NCI-H748 (cell line): Measurements from ENCODE around the gene NRL.
"Not testable (repeated sequence)": the region's sequence is repeated elsewhere in the genome, so short reads cannot be mapped to it uniquely, and the experiment has no call there.

Experiments
- DNase-seq: peaks from one replicate; lab custom pipeline; 2025; ENCODE audit not compliant: unreplicated experiment; lab: John Stamatoyannopoulos, UW

The NRL gene

DNA sequence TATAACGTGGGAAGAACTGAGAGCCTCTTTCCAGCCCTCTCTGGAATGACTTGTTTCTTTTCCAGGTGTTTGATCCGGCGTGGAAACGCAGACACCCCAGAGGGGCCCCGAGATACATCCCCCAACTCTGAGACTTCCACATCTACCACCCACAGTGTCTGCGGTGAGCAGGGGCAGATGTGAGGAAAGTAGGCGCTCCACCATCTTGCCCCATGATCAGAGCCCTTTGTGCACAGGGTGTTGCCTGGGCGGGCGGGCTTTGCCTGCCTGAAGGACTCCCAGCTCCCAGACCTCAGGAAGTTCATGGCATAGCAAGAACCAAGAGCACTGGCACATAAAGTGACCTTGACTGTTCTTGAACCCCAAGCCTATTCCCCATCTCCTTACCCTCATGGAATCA, 60.1 kb downstream of the NRL start:
- DNase-seq = no peak

GRCh38 chr14:24054324-24054641, 60.5 kb downstream of the NRL start:
- no peak for DNase-seq

GRCh38 chr14:24053548-24054323, 61.0 kb downstream of the NRL start:
- DNase-seq = no peak

DNA sequence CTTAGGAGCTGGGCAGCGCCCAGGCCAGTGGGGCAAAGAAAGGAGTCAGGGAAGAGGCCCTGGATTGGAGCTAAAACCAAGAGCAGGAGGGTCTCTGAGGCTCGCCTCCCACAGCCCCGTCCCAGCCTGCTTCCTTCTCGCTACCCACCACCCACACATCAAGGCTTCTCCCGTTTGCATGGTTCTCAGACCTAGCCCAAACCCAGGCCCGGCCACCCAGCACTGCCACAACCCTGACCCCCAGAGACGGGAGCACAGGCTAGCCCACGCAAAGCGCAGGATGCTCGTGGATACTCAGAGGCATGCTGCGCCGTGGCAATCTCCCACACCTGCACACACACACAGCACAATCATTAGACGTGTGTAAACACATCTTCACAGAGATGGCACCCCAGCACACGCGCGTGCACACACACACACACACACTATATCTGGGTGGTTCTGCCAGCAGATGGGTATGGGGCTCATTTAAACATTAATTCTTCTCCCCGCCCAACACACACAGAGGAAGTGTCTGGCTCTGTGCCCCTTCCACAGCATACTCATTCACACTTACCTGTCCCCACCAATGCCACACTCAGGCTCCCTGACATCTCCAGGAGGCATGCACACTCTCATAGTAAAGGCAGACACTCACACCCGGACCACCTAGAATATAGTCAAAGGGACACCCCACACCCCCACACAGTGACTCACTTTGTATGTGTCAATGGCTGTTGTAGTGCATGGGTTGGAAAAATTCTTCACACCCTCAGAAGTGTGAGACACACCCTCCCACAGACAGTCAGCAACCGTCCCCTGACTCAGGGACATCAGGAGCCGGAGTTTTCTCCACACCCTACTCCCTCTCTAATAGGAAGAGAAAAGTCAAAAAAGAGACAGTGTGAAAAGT, 61.8 kb downstream of the NRL start:
- DNase-seq = no peak

DNA sequence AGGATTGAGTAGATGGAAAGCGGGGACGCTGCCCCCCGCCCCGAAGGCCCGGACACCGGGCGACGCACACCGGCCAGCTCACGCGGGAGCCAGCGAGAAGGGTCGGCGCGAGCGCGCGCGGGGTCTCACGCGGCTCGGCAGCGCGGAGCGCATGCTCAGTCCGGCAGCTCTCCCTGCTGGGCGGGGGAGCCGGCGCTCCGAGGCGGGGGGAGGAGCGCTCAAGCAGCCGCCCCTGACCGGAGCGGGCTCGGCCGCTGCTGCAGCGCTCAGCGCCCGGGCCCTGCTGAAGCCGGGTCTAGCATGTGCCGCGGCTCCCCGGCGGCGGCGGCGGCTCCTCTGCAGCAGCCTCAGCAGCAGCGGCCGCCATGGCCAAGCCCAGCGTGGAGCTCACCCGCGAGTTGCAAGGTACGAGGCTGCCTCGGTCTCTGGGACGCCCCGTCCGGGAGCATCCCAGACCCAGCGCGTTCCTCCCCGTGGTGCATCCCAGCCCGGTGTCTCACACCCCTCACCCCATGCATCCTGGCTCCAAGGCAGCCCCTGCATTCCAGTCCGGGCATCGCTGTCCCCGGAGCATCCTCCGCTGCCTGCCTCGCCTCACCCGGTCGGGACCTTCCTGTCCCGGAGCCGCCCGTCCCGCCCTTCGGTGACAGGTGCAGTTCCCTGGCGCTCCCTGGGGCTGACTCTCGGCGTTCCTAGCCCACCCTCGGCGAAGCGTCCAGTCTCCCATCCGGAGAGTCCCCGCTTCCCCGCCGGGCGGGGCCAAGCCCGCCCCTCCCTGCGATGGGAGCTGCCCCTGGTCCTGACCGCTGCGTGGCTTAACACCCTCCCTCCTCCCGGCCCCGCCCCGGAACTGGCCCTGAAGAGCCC, 62.7 kb downstream of the NRL start, which contains the start of gene CARMIL3:
CARMIL3 (plus strand) TSS at position 221 of the 867 bp plus-strand sequence; CDS start at position 366, 145 bp downstream.
- DNase-seq = peak; percentile 82

- DNase-seq = peak; percentile 40
Measured at GRCh38 chr14:24051176-24051788, 63.5 kb downstream of the NRL start.

- not testable (repeated sequence) for DNase-seq
Measured at GRCh38 chr14:24050753-24051152, 64.0 kb downstream of the NRL start.

- DNase-seq = not testable (repeated sequence)
Measured at GRCh38 chr14:24049002-24049401, 65.7 kb downstream of the NRL start.

DNA sequence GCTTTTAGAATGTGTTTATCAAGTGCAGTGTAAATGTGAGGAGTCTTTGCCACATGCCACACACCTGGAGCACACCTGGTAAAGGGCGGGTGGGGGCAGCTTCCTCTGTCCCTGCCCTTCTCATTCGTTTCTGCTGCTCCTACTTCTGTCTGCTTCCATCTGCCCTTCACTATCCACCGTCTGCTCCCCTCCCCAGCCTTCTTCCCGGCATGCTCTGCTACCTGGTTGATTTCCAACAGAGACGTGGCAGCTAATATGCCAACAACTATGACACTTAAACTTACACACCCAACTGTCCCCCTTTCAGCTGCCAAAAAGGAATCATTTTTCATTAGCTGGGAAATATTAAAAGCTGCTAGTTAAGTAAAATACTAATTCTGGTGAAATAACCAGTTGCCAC, 72.0 kb downstream of the NRL start:
- peak; percentile 17 for DNase-seq

- no peak for DNase-seq
Measured at GRCh38 chr14:24040692-24041091, 74.1 kb downstream of the NRL start.

- no peak for DNase-seq
Measured at GRCh38 chr14:24038686-24039085, 76.1 kb downstream of the NRL start.

DNA sequence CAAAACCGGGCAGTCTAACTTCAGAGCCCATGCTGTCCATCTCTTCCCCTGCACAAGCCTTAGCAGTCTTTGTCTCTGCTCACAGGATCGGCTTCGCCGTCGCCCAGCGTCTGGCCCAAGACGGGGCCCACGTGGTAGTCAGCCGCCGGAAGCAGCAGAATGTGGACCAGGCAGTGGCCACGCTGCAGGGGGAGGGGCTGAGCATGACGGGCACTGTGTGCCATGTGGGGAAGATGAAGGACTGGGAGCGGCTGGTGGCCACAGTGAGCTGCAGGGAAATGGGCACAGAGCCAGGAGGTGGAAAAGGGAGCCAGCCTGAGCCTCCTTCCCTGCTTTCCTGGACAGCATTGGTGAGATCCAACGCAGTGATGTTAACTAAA, 77.1 kb downstream of the NRL start:
- peak; percentile 34 for DNase-seq

GRCh38 chr14:24036963-24037657, 77.6 kb downstream of the NRL start:
- DNase-seq = not testable (repeated sequence)

- peak; percentile 83 for DNase-seq
Measured at GRCh38 chr14:24036169-24036962, 78.4 kb downstream of the NRL start.

GRCh38 chr14:24035769-24036168, 79.0 kb downstream of the NRL start:
- peak; percentile 31 for DNase-seq

DNA sequence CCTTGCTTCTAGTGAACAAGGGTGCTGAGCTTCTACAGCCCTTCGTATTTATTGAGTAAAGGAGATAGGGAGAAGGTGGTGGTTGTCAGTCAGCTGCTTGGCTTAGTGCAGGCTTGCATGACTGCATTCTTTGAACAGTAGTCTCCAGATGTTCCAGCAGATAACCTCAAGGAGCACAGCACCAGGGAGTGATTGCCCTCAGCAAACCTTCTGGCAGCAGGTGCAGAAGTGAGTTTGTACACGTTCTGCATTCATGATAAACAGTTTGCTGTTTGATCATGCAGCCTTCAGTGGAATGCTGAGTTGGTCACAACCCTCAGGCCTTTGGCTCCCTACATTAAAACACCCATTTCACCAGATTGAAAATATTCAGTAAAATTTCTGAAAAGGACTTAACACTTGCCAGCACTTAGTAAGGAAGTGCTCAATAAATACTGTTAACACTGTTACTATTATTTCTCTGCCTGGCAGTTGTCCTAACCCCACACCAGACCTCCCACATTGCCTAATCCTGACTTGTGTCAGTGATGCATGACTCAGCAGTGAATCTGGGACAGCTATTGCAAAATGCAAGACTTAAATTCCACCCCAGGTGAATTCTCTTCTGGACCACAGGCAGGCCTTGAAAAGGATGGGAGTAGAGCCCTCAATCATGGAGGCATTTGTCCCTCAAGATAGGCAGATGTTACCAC, 81.9 kb downstream of the NRL start:
- no peak for DNase-seq

DNA sequence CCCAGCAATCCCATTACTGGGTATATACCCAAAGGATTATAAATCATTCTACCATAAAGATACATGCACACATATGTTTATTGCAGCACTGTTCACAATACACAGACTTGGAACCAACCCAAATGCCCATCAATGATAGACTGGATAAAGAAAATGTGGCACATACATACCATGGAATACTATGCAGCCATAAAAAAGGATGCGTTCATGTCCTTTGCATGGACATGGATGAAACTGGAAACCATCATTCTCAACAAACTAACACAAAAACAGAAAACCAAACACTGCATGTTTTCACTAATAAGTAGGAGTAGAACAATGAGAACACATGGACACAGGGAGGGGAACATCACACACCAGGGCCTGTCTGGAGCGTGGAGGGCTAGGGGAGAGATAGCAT, 83.4 kb downstream of the NRL start:
- DNase-seq = not testable (repeated sequence)

DNA sequence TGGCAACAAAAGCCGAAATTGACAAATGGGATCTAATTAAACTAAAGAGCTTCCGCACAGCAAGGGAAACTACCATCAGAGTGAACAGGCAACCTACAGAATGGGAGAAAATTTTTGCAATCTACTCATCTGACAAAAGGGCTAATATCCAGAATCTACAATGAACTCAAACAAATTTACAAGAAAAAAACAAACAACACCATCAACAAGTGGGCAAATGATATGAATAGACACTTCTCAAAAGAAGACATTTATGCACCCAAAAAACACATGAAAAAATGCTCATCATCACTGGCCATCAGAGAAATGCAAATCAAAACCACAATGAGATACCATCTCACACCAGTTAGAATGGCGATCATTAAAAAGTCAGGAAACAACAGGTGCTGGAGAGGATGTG, 85.1 kb downstream of the NRL start:
- DNase-seq = not testable (repeated sequence)
